HG03558 (cell line): ENCODE measurements around the gene EEF1AKMT2.
"Not testable (repeated sequence)": the region's sequence is repeated elsewhere in the genome, so short reads cannot be mapped to it uniquely, and the experiment has no call there.

Experiments used
- ATAC-seq: cut with Tn5 transposase; IDR thresholded peaks from one replicate; pipeline ENCODE4 v1.9.1; 2021; ENCODE audit warnings: moderate number of reproducible peaks; ENCODE audit not compliant: unreplicated experiment; ENCODE audit errors: extremely low read depth

EEF1AKMT2 gene

GRCh38 chr10:124756156-124756903 lies 35.4 kb downstream of the EEF1AKMT2 start:
- no peak for ATAC-seq

- ATAC-seq = no peak
Measured at GRCh38 chr10:124755581-124755980, 36.1 kb downstream of the EEF1AKMT2 start.

GRCh38 chr10:124754227-124754626 lies 37.5 kb downstream of the EEF1AKMT2 start:
- ATAC-seq = no peak

- ATAC-seq = no peak
Measured at GRCh38 chr10:124748953-124749645, 42.6 kb downstream of the EEF1AKMT2 start.

- no peak for ATAC-seq
Measured at GRCh38 chr10:124748166-124748565, 43.5 kb downstream of the EEF1AKMT2 start.

- ATAC-seq = no peak
Measured at GRCh38 chr10:124747745-124748144, 43.9 kb downstream of the EEF1AKMT2 start.

- no peak for ATAC-seq
Measured at GRCh38 chr10:124746992-124747391, 44.7 kb downstream of the EEF1AKMT2 start.

GRCh38 chr10:124746447-124746846 lies 45.2 kb downstream of the EEF1AKMT2 start:
- not testable (repeated sequence) for ATAC-seq

GRCh38 chr10:124745673-124746072 lies 46.0 kb downstream of the EEF1AKMT2 start:
- ATAC-seq = no peak

GRCh38 chr10:124745252-124745651 lies 46.4 kb downstream of the EEF1AKMT2 start:
- ATAC-seq = no peak

- ATAC-seq = peak; percentile 41
Measured at GRCh38 chr10:124744102-124745050, 47.3 kb downstream of the EEF1AKMT2 start, which contains the start of gene FAM53B. Gene FAM53B (minus strand): TSS chr10:124744378. CDS start chr10:124706713, 37,665 bp downstream.

GRCh38 chr10:124743191-124744101 lies 48.2 kb downstream of the EEF1AKMT2 start:
- no peak for ATAC-seq

- ATAC-seq = no peak
Measured at GRCh38 chr10:124742413-124743190, 49.1 kb downstream of the EEF1AKMT2 start.

- ATAC-seq = no peak
Measured at GRCh38 chr10:124741922-124742412, 49.7 kb downstream of the EEF1AKMT2 start.

- ATAC-seq = no peak
Measured at GRCh38 chr10:124741281-124741921, 50.3 kb downstream of the EEF1AKMT2 start.

GRCh38 chr10:124740369-124741280 lies 51.1 kb downstream of the EEF1AKMT2 start:
- no peak for ATAC-seq

GRCh38 chr10:124739986-124740368 lies 51.7 kb downstream of the EEF1AKMT2 start:
- no peak for ATAC-seq
